Activated T-cell treated with anti-CD3 and anti-CD28 coated beads, Interleukin-2, amount 50 U/mL, for 24 hours (primary cell): ENCODE results near the gene STK32B.

ENCODE experiments used
- DNase-seq: peaks from one replicate; pipeline ENCODE4 v3.0.0-alpha.2; 2020
- H3K27ac Mint-ChIP-seq: 2 replicates; pipeline ENCODE4 v1.8.0; 2020; ENCODE audit warnings: mild to moderate bottlenecking, mixed read lengths
- H3K27me3 Mint-ChIP-seq: 2 replicates; pipeline ENCODE4 v1.8.0; 2020; ENCODE audit warnings: mixed read lengths
- H3K36me3 Mint-ChIP-seq: 2 replicates; pipeline ENCODE4 v1.8.0; 2020; ENCODE audit warnings: low read depth, mixed read lengths
- H3K4me1 Mint-ChIP-seq: 2 replicates; pipeline ENCODE4 v1.8.0; 2020; ENCODE audit warnings: low read depth, mixed read lengths
- H3K4me3 Mint-ChIP-seq: 2 replicates; pipeline ENCODE4 v1.8.0; 2020; ENCODE audit warnings: mild to moderate bottlenecking, moderate library complexity, mixed read lengths
- H3K9me3 Mint-ChIP-seq: 2 replicates; pipeline ENCODE4 v1.8.0; 2020; ENCODE audit warnings: mixed read lengths

Gene STK32B

DNA sequence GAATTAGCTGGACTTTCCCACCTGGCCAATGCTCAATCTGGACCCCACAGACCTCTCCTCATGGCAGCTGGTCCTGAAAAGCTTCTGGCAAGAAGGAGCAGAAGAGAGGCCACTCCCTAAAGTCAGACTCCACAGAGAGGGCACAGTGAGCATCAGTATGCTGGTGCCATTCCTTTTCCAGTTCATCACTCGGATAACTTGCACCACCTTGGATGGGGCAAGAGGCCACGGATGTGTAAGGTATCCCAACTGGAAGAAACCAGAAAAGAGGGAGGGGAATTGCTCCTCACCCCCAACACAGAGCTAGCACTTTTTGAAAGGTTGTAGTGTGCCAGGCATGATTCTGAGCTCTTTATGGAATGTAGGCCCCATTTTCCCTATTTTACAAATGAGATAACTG is 85.9 kb downstream of the STK32B start:
- Mint-ChIP-seq H3K36me3 (no peaks in the 10 kb centered on the region), H3K9me3 (no peaks in the 10 kb centered on the region), H3K4me1 (no peaks in the 10 kb centered on the region), H3K27ac (no peak overlapping the region), H3K27me3 (no peaks in the 10 kb centered on the region), H3K4me3 (no peak overlapping the region)
- no peak for DNase-seq

DNA sequence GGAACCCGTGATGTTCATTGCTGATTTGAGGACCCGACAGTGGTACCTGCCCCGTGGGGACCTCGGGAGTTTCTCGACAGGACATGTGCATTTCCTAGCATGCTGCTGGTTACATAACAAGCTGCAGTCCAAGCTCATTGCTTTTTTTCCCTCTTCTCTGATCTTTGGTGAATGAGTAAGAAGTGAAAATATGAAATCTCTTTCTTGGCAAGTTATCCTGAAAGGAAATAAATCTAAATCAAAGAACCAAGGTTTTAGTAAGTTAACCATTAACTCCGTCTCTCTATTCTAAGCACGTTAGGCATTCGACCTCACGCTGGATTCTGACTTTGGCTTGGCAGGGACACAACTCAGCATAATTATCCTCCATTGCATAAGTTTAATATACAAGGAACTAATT is 86.6 kb downstream of the STK32B start:
- Mint-ChIP-seq H3K27ac (no peak overlapping the region), H3K4me1 (no peaks in the 10 kb centered on the region), H3K27me3 (no peaks in the 10 kb centered on the region), H3K4me3 (no peak overlapping the region), H3K36me3 (no peaks in the 10 kb centered on the region), H3K9me3 (no peaks in the 10 kb centered on the region)
- no peak for DNase-seq

DNA sequence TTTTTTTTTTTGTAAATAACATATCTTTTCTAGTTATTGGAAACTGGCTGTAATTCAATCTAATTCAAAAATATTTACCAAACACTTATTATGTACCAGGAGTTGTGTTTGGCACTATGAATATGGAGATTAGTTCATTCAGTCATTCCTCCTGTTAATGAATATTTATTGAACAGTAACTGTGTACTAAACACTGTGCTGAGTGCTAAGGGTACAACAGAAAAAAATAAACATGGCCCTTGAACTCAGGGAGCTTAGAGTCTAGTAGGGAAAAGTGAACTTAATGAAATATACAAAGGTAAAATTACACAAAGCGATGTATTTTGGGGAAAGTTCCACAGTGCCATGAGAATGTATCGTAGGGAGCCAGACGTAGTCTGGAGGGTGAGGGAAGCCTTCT is 87.1 kb downstream of the STK32B start:
- H3K36me3 Mint-ChIP-seq, result no peaks in the 10 kb centered on the region
- H3K27ac Mint-ChIP-seq, result no peak overlapping the region
- DNase-seq, result no peak
- H3K4me1 Mint-ChIP-seq, result no peaks in the 10 kb centered on the region
- H3K9me3 Mint-ChIP-seq, result no peaks in the 10 kb centered on the region
- H3K4me3 Mint-ChIP-seq, result no peak overlapping the region
- H3K27me3 Mint-ChIP-seq, result no peaks in the 10 kb centered on the region

DNA sequence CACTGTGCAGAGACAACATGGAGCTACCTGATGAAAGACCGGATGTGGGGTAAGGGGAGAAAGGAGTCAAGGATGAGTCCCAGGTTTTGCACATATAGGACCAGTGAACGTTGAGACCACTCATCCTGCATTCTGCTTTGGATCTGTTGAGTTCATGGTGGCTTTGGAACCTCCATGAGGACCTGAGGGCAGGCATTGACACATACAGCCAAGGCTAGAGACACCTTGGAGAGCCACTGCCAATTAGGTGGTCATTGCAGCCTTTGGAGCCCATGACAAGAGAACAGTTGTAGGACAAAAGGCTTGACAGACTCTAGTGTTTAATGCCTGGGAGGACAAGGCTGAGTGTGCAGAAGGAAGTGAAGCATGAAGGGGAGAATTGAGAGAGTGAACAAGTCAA is 87.9 kb downstream of the STK32B start:
- Mint-ChIP-seq H3K27me3 (no peaks in the 10 kb centered on the region), H3K9me3 (no peaks in the 10 kb centered on the region)

DNA sequence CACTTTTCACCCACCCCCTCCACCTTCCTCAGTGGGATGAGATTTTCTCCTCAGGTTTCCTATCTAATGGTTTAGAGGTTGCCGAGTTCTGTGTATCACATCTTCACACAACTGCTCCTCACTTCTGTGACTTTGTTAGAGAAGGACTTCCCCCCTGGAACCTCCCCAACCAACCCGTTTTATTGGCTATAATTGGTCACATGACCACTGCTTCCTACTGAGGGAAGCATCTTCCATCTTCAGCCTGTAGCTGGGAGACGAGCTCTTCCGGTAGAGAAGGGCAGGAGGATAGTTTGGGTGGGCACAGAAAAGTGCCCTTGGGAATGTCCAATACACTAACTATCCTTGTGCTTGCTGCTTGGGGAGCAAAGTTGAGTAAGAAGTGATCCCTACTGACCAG is 90.5 kb downstream of the STK32B start:
- no peak overlapping the region for H3K27ac Mint-ChIP-seq
- H3K27me3 Mint-ChIP-seq, result no peaks in the 10 kb centered on the region
- H3K36me3 Mint-ChIP-seq, result no peaks in the 10 kb centered on the region

More for the DNA sequence above, 87.9 kb downstream of the STK32B start:
- H3K27ac Mint-ChIP-seq, result no peak overlapping the region
- no peaks in the 10 kb centered on the region for H3K4me1 Mint-ChIP-seq
- no peak for DNase-seq
- no peaks in the 10 kb centered on the region for H3K36me3 Mint-ChIP-seq
- no peak overlapping the region for H3K4me3 Mint-ChIP-seq

GRCh38 chr4:5142726-5143125 is 91.4 kb downstream of the STK32B start:
- Mint-ChIP-seq H3K4me1 (no peaks in the 10 kb centered on the region), H3K27ac (no peak overlapping the region), H3K4me3 (no peak overlapping the region), H3K36me3 (no peaks in the 10 kb centered on the region), H3K27me3 (no peaks in the 10 kb centered on the region), H3K9me3 (no peaks in the 10 kb centered on the region)
- DNase-seq, result no peak

More for the DNA sequence above, 90.5 kb downstream of the STK32B start:
- H3K9me3 Mint-ChIP-seq, result no peaks in the 10 kb centered on the region
- no peak overlapping the region for H3K4me3 Mint-ChIP-seq
- H3K4me1 Mint-ChIP-seq, result no peaks in the 10 kb centered on the region
- DNase-seq, result no peak

DNA sequence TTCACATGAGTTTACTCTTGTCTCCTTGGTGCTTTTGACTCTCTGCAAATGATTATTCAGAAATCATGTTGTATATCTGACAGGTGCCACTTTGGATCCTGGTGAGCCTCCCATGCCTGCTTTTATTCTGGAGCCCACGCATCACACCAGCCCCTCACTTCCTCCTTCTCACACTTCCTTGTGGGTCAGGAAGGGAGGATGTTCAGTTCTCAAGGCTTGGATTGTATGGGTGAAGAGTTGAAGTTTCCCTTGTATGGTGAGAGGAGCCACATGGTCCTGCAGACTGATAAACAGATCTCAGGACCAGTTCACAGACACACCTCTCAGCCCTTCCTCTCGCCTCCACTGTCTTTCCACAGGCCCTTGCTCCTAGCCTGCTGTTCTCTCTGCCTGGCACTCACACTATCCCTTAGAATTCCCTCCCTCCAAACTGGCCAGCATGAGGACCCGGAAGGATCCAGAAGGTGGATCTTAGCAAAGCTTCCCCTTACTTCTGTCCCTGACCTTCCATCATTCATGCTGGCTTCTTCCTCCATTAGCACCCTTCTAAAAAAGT is 92.1 kb downstream of the STK32B start:
- DNase-seq, result no peak
- no peaks in the 10 kb centered on the region for H3K4me1 Mint-ChIP-seq
- no peaks in the 10 kb centered on the region for H3K9me3 Mint-ChIP-seq
- H3K27me3 Mint-ChIP-seq, result no peaks in the 10 kb centered on the region
- no peak overlapping the region for H3K27ac Mint-ChIP-seq
- H3K4me3 Mint-ChIP-seq, result no peak overlapping the region
- H3K36me3 Mint-ChIP-seq, result no peaks in the 10 kb centered on the region

- Mint-ChIP-seq H3K4me1 (no peaks in the 10 kb centered on the region), H3K9me3 (no peaks in the 10 kb centered on the region), H3K4me3 (no peak overlapping the region), H3K27me3 (no peaks in the 10 kb centered on the region), H3K36me3 (no peaks in the 10 kb centered on the region), H3K27ac (no peak overlapping the region)
- no peak for DNase-seq
These were observed 92.7 kb downstream of the STK32B start for GRCh38 chr4:5143940-5144339.

DNA sequence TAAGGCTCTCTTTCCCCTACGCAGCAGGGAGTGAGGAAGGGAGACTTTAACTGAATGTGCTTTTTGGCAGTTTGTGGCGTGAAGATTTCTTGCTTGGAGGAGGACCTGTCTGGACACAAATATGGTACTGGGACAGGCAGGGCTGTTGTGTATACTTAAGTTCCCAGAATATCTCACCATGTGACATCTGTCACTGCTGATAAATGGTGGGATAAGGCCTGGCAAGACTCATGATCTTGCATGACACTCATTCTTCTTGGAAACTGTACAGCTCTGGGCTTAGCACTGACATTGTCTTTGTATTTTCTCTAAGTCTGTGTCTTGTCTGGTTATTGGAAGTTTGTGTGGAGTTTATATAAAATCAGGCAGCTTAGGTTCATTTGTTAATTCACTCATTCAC is 93.1 kb downstream of the STK32B start:
- DNase-seq, result no peak
- Mint-ChIP-seq H3K4me3 (no peak overlapping the region), H3K27me3 (no peaks in the 10 kb centered on the region), H3K36me3 (no peaks in the 10 kb centered on the region), H3K27ac (no peak overlapping the region), H3K4me1 (no peaks in the 10 kb centered on the region), H3K9me3 (no peaks in the 10 kb centered on the region)

DNA sequence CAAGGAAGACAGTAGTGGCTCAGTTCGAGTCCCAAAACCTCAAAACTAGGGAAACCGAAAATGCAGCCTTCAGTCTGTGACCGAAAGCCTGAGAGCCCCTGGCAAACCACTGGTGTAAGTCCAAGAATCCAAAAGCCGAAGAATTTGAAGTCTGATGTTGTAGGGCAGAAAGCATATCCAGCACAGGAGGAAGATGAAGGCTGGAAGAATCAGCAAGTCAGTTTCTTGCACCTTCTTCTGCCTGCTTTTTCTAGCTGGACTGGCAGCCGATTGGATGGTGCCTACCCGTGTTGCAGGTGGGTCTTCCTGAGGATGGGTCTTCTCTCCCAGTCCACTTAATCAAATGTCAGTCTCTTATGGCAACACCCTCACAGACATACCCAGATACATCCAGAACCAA is 95.0 kb downstream of the STK32B start:
- Mint-ChIP-seq H3K27me3 (no peaks in the 10 kb centered on the region), H3K36me3 (no peaks in the 10 kb centered on the region), H3K4me1 (no peaks in the 10 kb centered on the region)

GRCh38 chr4:5152521-5152920 is 101.2 kb downstream of the STK32B start:
- H3K4me1 Mint-ChIP-seq, result no peaks in the 10 kb centered on the region
- no peak overlapping the region for H3K27ac Mint-ChIP-seq
- no peak overlapping the region for H3K4me3 Mint-ChIP-seq
- no peaks in the 10 kb centered on the region for H3K36me3 Mint-ChIP-seq
- H3K9me3 Mint-ChIP-seq, result no peaks in the 10 kb centered on the region
- H3K27me3 Mint-ChIP-seq, result no peaks in the 10 kb centered on the region
- no peak for DNase-seq

More for the DNA sequence above, 95.0 kb downstream of the STK32B start:
- Mint-ChIP-seq H3K9me3 (no peaks in the 10 kb centered on the region), H3K27ac (no peak overlapping the region), H3K4me3 (no peak overlapping the region)
- DNase-seq, result no peak

- Mint-ChIP-seq H3K4me3 (no peak overlapping the region), H3K27me3 (no peaks in the 10 kb centered on the region), H3K9me3 (no peaks in the 10 kb centered on the region), H3K27ac (no peak overlapping the region), H3K36me3 (no peaks in the 10 kb centered on the region), H3K4me1 (no peaks in the 10 kb centered on the region)
- DNase-seq, result no peak
These were observed 105.4 kb downstream of the STK32B start for GRCh38 chr4:5156682-5157081.

GRCh38 chr4:5157791-5158770 is 106.8 kb downstream of the STK32B start:
- Mint-ChIP-seq H3K4me3 (no peak overlapping the region), H3K27me3 (no peaks in the 10 kb centered on the region), H3K36me3 (no peaks in the 10 kb centered on the region), H3K4me1 (no peaks in the 10 kb centered on the region), H3K9me3 (no peaks in the 10 kb centered on the region), H3K27ac (no peak overlapping the region)
- DNase-seq, result no peak

DNA sequence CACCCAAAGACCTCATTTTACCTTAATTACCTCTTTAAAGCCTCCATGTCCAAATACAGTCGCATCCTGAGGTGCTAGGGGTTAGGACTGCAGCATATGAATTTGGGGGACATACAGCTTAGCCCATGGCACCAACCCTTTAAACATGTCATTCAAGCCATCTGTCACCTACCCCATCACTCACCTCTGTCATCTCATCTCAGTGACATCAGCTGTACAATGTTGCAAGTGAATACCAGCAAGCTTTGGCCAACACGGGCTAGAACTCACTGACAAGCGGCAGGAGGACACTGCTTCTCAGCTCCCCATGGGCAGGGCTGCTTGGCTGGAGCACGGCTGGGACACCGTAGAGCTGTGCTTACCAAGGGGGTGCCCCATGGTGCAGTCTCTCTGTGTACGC is 107.5 kb downstream of the STK32B start:
- H3K4me1 Mint-ChIP-seq, result no peaks in the 10 kb centered on the region
- no peak overlapping the region for H3K27ac Mint-ChIP-seq
- no peak for DNase-seq
- H3K9me3 Mint-ChIP-seq, result no peaks in the 10 kb centered on the region
- H3K36me3 Mint-ChIP-seq, result no peaks in the 10 kb centered on the region
- no peaks in the 10 kb centered on the region for H3K27me3 Mint-ChIP-seq
- no peak overlapping the region for H3K4me3 Mint-ChIP-seq

DNA sequence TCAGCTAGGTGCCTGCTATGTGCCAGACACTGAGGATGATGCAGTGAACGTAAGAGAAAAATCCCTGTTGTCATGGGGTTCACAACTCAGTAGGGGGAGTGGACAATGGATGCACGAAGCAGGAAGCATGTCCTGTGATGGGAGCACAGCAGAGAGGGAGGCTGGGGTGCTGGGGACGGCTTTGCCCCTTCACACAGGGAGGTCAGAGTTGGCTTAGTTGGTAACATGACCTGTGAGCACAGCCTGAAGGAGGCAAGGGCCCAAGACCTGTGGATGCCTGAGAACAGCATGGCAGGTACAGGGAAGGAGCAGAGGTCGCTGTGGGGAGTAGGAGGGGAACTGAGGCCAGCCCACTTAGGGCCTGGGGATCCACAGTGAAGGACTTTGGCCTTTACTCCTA is 109.4 kb downstream of the STK32B start:
- Mint-ChIP-seq H3K27me3 (no peaks in the 10 kb centered on the region), H3K27ac (no peak overlapping the region), H3K36me3 (no peaks in the 10 kb centered on the region), H3K4me1 (no peaks in the 10 kb centered on the region), H3K9me3 (no peaks in the 10 kb centered on the region), H3K4me3 (no peak overlapping the region)
- no peak for DNase-seq
